ENCODE results near the gene CDKN2A. TPM values are rescaled to one million over a fixed set of nuclear protein-coding genes. Genes with fewer than 3 reads are reported as not detected.

The CDKN2A gene
- polyA plus RNA-seq, 1 of the 3 experiments (the other 2 are of a cell fraction) = 41.4 TPM

GRCh38 chr9:21919377-21920362, 74.5 kb downstream of the CDKN2A start:
- H2AFZ ChIP-seq (ENCODE audit: low read depth) = no peak overlapping the region
- no peaks in the 10 kb centered on the region for H3K27me3 ChIP-seq (ENCODE audit: insufficient read depth)
- H3K9me2 ChIP-seq = no peaks in the 10 kb centered on the region
- ChIA-PET CTCF (no interaction called here), POLR2A (no interaction called here)
- H3K27ac ChIP-seq (ENCODE audit: low read depth in 2 of 2, low read length in 1 of 2) = no peak overlapping the region
- no peaks in the 10 kb centered on the region for H3F3A ChIP-seq (replicated peaks; ENCODE audit: insufficient read depth)
- no peaks in the 10 kb centered on the region for H4K20me1 ChIP-seq (ENCODE audit: insufficient read depth)
- no peaks in the 10 kb centered on the region for H3K79me2 ChIP-seq (ENCODE audit: insufficient read depth)
- no peak overlapping the region for H3K9ac ChIP-seq
- 0 out of 2 replicates have a peak, but pooled peaks cover 3% of the 10 kb centered on the region for H3K9me3 ChIP-seq
- H3K36me3 ChIP-seq (replicated peaks in 1 of 2; ENCODE audit: control insufficient read depth in 1 of 2, insufficient read depth in 2 of 2, low read length in 1 of 2) = no peaks in the 10 kb centered on the region
- H3K4me1 ChIP-seq (ENCODE audit: control insufficient read depth in 1 of 2, insufficient read depth in 2 of 2, low read depth in 1 of 2, low read length in 1 of 2) = no peaks in the 10 kb centered on the region
- no peak overlapping the region for H3K4me3 ChIP-seq (ENCODE audit: low read depth in 2 of 2, low read length in 1 of 2)
- H3K4me2 ChIP-seq = no peak overlapping the region; the same call in 1 of the 2 replicates
- DNase-seq = peak; percentile 4
- 22% methylated on average over 4 of the region's 4 CpGs for WGBS (ENCODE audit: low lambda C conversion rate)
- TF ChIP-seq CHD2 (IDR thresholded peaks at IDR 0.05; ENCODE audit: low read length, partially characterized antibody) (no peak), FOXM1 (IDR thresholded peaks at IDR 0.05; ENCODE audit: low read depth) (no peak), GABPA (IDR thresholded peaks at IDR 0.05; ENCODE audit: low read depth) (peak; percentile 20; the same call in 1 of the 2 replicates)

Other genes with a start within 250 kb of the CDKN2A start
- 9.8 and 12.6 TPM in 2 replicates for gene MTAP, start 191.8 kb downstream of the CDKN2A start, polyA plus RNA-seq (2012; rRNA removed)
- 0.25 and 0.44 TPM in 2 replicates for gene CDKN2B-AS1, start 399 bp upstream of the CDKN2A start, polyA plus RNA-seq (2012; rRNA removed)
- 6.3 and 6.4 TPM in 2 replicates for gene CDKN2B, start 14.9 kb upstream of the CDKN2A start, polyA plus RNA-seq (2012; rRNA removed)

Data from SK-N-SH (cell line).